ENCODE measurements around the gene CNTNAP2. TPM values are rescaled to one million over a fixed set of nuclear protein-coding genes. Genes with fewer than 3 reads are reported as not detected.

CNTNAP2 gene
- total RNA-seq, 1 donor = 1.0 TPM

DNA sequence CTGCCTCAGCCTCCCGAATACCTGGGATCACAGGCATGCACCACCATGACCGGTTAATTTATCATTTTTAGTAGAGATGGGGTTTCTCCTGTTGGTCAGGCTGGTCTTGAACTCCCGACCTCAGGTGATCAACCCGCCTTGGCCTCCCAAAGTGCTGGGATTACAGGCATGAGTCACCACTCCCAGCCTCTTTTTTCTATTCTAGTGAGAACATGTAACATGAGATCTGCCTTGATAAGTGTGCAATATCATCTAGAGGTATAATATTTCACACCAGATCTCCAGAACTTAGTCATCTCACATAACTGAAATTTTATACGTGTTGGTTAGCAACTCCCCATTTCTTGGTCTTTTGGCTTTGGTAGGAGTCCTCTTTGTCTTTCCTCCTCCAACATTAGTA lies 656.9 kb downstream of the CNTNAP2 start:
- Histone ChIP-seq H3K9me3 (ENCODE audit: low read depth, low read length) (no peaks in the 10 kb centered on the region), H3K4me1 (ENCODE audit: insufficient read depth, low read length) (no peaks in the 10 kb centered on the region)

DNA sequence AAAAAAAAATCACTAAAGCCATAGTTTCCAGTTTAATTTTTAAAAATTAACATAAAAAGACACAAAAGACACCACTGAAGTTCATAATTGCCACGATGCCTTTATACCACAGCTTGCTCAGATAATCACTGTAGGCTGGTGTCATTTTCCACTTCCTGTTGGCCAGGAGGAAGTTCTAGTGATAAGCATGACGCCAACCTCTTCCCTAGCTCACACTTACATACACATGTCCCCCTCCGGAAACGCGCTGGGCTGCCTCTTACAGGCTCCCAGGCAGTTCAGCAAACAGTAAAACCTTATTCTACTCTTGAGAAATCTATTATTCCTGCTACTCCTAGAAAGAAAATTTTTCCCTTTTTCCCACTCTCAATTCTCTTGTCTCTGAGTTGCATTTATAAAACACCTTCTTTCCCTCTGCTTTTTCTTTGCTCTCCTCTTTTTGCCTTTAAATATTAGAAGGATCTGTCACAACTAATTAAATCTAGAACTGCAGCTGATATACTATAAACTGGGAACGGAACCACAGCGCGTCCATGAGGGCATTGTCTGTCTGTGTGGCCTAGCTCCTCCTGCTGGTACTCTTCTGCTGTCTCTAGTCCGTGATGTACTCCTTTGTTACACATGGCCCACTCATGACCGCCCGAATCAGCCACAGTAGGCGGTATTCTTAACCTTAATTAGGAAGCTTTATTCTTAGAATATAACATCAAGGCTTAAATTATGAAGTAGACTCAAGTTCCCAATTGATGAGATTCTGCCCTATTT lies 664.9 kb downstream of the CNTNAP2 start:
- Histone ChIP-seq H3K4me1 (ENCODE audit: insufficient read depth, low read length) (no peaks in the 10 kb centered on the region), H3K27me3 (ENCODE audit: insufficient read depth, low read length) (no peaks in the 10 kb centered on the region), H3K9me3 (ENCODE audit: low read depth, low read length) (no peaks in the 10 kb centered on the region), H3K4me3 (ENCODE audit: low read length) (no peak overlapping the region)

More for the DNA sequence above, 656.9 kb downstream of the CNTNAP2 start:
- Histone ChIP-seq H3K4me3 (ENCODE audit: low read length) (no peak overlapping the region), H3K27me3 (ENCODE audit: insufficient read depth, low read length) (no peaks in the 10 kb centered on the region)

DNA sequence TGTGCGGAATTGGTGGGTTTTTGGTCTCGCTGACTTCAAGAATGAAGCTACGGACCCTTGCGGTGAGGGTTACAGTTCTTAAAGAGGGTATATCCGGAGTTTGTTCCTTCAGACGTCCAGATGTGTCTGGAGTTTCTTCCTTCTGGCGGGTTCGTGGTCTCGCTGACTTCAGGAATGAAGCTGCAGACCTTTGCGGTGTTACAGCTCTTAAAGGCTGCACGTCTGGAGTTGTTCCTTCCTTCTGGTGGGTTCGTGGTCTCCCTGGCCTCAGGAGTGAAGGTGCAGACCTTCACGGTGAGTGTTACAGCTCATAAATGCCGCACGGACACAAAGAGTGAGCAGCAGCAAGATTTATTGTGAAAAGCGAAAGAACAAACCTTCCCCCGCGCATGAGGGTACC lies 670.7 kb downstream of the CNTNAP2 start:
- Histone ChIP-seq H3K9me3 (ENCODE audit: low read depth, low read length) (no peaks in the 10 kb centered on the region), H3K27me3 (ENCODE audit: insufficient read depth, low read length) (no peaks in the 10 kb centered on the region), H3K4me1 (ENCODE audit: insufficient read depth, low read length) (no peaks in the 10 kb centered on the region), H3K4me3 (ENCODE audit: low read length) (no peak overlapping the region)

DNA sequence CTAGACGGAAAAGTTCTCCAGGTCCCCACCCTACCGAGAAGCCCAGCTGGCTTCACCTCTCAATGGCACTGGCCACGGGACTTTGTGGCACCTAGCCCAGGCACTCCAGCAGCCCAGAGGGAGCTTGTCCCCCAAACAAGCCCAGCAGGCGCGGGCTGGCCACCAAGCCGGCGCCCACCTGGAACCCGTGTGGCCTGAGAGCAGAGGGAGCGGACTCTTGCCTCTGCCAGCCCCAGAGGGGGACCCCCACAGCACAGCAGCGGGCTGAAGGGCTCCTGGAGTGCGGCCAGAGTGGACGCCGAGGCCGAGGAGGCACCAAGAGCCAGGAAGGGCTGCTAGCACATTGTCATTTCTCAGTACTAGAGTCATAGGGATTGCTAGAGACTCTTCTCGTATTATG lies 671.4 kb downstream of the CNTNAP2 start:
- H3K9me3 ChIP-seq (ENCODE audit: low read depth, low read length) = no peaks in the 10 kb centered on the region
- no peak overlapping the region for H3K4me3 ChIP-seq (ENCODE audit: low read length)
- H3K4me1 ChIP-seq (ENCODE audit: insufficient read depth, low read length) = no peaks in the 10 kb centered on the region
- no peaks in the 10 kb centered on the region for H3K27me3 ChIP-seq (ENCODE audit: insufficient read depth, low read length)

DNA sequence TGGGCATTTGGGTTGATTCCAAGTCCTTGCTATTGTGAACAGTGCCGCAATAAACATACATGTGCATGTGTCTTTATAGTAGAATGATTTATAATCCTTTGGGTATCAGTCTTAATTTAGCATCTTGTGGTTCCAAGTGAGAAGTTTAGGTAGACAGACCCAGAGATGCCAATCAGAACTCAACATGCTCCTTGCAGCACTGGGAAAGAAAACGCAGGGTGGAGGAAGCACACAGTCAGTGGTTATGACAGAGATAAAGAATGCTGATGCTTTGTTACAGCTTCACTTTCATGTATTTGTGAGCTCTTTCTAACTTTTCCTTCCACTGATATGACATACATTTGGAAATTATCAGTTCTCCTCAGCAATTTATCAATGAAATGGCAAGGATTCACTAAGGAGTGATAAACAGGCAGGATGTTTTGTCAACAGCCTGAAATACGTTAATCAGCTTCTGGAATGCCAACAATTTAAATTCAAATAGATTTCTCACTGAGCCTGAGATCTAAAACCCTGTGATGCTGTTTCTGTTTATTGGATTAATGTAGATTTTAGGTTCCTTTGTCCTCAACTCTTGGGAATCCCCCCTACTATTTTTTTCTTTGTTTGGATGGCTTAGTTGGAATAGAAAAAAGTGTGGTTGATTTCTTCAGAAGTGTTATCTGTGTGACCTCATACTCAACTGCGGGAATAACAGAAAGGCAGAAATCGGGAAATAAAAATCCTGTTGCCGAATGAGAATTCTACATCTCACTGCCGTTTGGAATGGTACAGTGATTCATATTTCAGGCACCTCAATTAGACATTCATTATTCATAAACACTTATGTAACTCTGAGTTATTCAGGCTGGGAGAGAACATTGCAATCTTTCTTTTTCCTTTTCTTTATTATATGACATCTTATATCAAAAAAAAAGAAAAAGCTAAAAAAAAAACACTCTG lies 675.0 kb downstream of the CNTNAP2 start:
- Histone ChIP-seq H3K4me1 (ENCODE audit: insufficient read depth, low read length) (no peaks in the 10 kb centered on the region), H3K9me3 (ENCODE audit: low read depth, low read length) (no peaks in the 10 kb centered on the region), H3K4me3 (ENCODE audit: low read length) (no peak overlapping the region), H3K27me3 (ENCODE audit: insufficient read depth, low read length) (no peaks in the 10 kb centered on the region)

DNA sequence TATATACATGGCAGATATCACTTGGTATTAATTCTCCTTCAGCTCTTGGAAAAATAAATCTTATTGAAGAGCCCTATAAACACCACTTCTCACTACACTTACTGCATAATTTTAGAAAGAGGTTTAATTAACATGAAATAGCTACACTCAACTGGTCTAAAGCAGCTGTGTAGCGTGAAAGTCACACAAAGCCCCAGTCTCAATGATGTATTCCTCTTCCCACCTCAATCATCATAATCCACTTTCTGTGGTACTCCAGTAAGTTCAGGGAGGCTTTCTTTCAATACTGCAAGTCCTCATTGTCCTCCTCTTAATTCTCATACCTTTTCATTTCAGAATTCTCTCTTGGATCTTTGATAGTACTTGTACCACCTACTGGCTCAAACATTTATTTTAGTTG lies 688.0 kb downstream of the CNTNAP2 start:
- Histone ChIP-seq H3K27me3 (ENCODE audit: insufficient read depth, low read length) (no peaks in the 10 kb centered on the region), H3K9me3 (ENCODE audit: low read depth, low read length) (peaks cover 6% of the 10 kb centered on the region)

DNA sequence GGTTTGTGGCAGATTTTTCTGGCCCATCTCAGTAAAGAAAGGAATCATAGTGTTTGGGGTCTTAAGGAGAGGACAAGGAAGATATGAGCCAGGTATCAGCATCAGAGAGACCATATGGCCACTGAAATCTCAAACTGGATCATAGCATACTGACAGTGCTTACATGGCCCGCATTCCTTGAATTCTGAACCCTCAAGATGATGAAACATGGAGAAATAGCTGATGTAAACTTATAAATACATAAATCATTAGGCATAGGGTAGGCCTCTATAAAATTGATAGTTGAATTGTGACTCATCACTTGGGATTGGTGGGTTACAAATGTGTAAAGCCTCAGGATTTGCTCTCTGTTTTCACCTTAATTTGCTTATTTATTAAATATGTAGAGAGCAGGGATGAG lies 688.5 kb downstream of the CNTNAP2 start:
- Histone ChIP-seq H3K9me3 (ENCODE audit: low read depth, low read length) (peaks cover 11% of the 10 kb centered on the region), H3K4me1 (ENCODE audit: insufficient read depth, low read length) (no peaks in the 10 kb centered on the region), H3K4me3 (ENCODE audit: low read length) (no peak overlapping the region)

More for the DNA sequence above, 688.0 kb downstream of the CNTNAP2 start:
- Histone ChIP-seq H3K4me3 (ENCODE audit: low read length) (no peak overlapping the region), H3K4me1 (ENCODE audit: insufficient read depth, low read length) (no peaks in the 10 kb centered on the region)

DNA sequence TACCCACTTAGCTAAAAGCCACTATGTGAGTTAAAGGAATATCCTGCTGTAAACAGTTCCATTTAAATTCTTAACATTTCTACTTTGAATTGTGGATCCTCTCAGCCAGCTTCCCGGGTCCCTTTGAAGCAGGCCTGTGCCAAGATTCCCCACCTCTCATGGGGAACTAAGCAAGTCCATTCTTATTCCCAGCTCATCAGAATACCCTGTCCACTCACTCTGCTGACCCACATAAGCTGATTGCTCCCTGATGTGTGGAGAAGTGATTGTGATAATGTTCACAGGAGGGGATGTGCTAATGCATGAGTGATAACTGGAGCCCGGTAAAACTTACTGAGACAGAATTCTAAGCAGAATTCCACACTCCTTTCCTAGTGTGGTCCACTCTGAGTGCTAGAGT lies 709.7 kb downstream of the CNTNAP2 start:
- H3K4me1 ChIP-seq (ENCODE audit: insufficient read depth, low read length) = no peaks in the 10 kb centered on the region
- H3K4me3 ChIP-seq (ENCODE audit: low read length) = no peak overlapping the region
- H3K27me3 ChIP-seq (ENCODE audit: insufficient read depth, low read length) = no peaks in the 10 kb centered on the region
- no peaks in the 10 kb centered on the region for H3K9me3 ChIP-seq (ENCODE audit: low read depth, low read length)

More for the DNA sequence above, 688.5 kb downstream of the CNTNAP2 start:
- H3K27me3 ChIP-seq (ENCODE audit: insufficient read depth, low read length) = no peaks in the 10 kb centered on the region

DNA sequence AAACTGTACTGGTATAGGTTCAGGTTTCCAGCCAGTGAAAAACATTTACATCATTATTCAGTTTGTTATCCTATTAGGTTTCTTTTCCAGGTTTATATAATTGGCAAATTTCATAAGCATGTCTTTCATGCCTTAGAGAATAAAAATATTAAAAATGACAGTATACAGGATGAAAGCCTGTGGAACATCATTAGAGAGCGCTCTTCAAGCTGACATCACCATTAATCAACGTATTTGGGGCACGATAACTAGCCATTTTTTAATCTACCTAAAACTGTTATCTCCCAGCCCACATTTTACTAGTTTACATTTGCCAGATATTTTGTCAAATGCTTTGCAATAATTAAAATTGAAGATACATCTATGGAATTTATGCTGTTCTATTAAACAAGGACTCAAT lies 714.1 kb downstream of the CNTNAP2 start:
- no peaks in the 10 kb centered on the region for H3K27me3 ChIP-seq (ENCODE audit: insufficient read depth, low read length)
- H3K4me3 ChIP-seq (ENCODE audit: low read length) = no peak overlapping the region
- H3K9me3 ChIP-seq (ENCODE audit: low read depth, low read length) = no peaks in the 10 kb centered on the region
- H3K4me1 ChIP-seq (ENCODE audit: insufficient read depth, low read length) = no peaks in the 10 kb centered on the region

DNA sequence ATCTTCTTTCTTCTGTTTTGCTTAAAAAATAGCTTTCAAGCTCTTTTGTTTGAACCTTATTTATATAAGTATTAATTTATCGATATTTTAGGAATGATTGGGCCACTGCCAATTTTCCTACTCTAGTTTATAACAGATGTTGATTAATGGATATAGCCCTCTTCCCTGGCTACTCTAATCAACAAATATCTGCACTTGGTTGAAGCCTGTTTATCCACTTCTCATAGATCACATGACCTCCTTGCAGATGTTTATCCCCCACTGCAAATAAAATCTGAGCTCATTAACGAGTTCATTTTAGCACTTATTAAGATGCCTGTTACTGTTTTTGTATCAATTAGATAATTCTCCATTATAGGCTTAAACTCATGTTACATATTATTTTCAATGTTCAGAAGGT lies 715.3 kb downstream of the CNTNAP2 start:
- Histone ChIP-seq H3K9me3 (ENCODE audit: low read depth, low read length) (peaks cover 4% of the 10 kb centered on the region), H3K4me1 (ENCODE audit: insufficient read depth, low read length) (no peaks in the 10 kb centered on the region), H3K4me3 (ENCODE audit: low read length) (no peak overlapping the region), H3K27me3 (ENCODE audit: insufficient read depth, low read length) (no peaks in the 10 kb centered on the region)

DNA sequence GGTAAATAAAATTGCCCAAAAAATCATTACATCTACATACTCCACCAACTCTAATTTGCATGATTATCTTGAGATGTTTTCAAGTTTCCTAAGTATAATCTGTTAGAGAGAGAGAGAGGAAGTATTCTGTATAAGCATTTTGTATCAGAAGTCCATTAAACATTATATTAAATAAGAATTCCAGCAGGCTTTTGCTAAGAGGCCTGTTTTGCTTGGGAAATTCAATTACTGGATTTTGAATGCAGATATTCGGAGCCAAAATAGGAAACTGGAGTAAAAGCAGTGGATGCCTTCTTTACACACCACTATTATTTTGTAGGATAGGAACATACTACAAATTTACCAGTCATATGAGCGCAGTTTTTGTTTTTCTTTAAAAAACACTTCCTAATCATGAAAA lies 727.8 kb downstream of the CNTNAP2 start:
- no peaks in the 10 kb centered on the region for H3K27me3 ChIP-seq (ENCODE audit: insufficient read depth, low read length)
- H3K4me3 ChIP-seq (ENCODE audit: low read length) = no peak overlapping the region
- no peaks in the 10 kb centered on the region for H3K4me1 ChIP-seq (ENCODE audit: insufficient read depth, low read length)
- H3K9me3 ChIP-seq (ENCODE audit: low read depth, low read length) = no peaks in the 10 kb centered on the region

DNA sequence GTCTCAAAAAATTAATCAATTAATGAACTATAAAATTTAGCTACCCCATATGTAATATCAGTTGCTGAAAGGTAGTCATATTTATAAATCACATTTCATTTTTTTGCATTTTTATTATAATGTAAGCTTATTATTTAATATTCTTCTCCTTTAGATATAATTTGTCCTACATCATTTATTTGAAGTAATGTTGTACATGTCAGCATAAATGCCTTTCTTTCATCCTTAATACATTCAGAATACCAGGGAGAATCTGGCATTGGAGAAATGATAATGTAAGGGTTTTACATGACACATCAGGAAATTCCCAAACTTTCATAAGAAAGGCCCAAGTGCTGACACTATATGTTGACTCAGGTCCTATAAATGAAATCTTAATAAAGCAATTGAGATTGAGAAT lies 742.1 kb downstream of the CNTNAP2 start:
- Histone ChIP-seq H3K9me3 (ENCODE audit: low read depth, low read length) (no peaks in the 10 kb centered on the region), H3K4me1 (ENCODE audit: insufficient read depth, low read length) (no peaks in the 10 kb centered on the region), H3K4me3 (ENCODE audit: low read length) (no peak overlapping the region), H3K27me3 (ENCODE audit: insufficient read depth, low read length) (no peaks in the 10 kb centered on the region)

DNA sequence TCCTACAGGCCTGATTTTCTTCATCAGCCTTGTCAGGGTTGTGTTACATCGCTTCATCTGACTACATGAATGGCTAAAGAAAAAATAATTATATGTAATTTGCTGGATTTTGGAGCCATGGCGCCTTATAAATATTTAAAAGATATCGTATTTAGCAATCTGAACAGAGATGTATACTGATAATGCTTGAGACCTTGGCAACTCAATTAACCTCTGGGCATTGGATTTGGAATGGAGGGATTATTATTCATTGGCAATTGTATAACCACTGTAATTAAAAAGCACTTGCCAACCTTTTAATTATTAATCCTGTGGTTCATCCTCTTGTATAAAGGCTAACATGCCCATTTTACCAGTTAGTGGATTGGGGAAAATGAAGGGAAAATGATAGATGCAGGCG lies 745.1 kb downstream of the CNTNAP2 start:
- Histone ChIP-seq H3K27me3 (ENCODE audit: insufficient read depth, low read length) (no peaks in the 10 kb centered on the region), H3K4me3 (ENCODE audit: low read length) (no peak overlapping the region), H3K9me3 (ENCODE audit: low read depth, low read length) (no peaks in the 10 kb centered on the region), H3K4me1 (ENCODE audit: insufficient read depth, low read length) (no peaks in the 10 kb centered on the region)

DNA sequence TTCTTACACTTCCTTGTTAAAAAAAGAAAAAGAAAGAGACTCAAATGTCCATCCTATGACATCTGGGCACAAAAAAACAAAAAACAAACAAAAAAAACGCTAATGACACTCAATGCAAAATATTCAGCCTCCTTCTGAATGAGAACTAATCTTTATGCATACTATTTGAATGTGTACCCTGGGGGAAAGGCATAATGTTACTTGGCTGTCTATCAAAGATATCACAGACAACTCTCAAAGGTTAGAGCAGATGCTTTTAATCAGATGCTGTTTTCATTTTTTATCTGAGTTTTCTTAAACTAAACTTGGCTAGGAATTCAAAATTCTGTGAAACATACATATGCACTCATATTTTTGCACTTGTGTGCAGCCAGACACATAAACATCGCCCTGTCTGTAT lies 745.8 kb downstream of the CNTNAP2 start:
- Histone ChIP-seq H3K27me3 (ENCODE audit: insufficient read depth, low read length) (no peaks in the 10 kb centered on the region), H3K9me3 (ENCODE audit: low read depth, low read length) (no peaks in the 10 kb centered on the region), H3K4me1 (ENCODE audit: insufficient read depth, low read length) (no peaks in the 10 kb centered on the region), H3K4me3 (ENCODE audit: low read length) (no peak overlapping the region)

DNA sequence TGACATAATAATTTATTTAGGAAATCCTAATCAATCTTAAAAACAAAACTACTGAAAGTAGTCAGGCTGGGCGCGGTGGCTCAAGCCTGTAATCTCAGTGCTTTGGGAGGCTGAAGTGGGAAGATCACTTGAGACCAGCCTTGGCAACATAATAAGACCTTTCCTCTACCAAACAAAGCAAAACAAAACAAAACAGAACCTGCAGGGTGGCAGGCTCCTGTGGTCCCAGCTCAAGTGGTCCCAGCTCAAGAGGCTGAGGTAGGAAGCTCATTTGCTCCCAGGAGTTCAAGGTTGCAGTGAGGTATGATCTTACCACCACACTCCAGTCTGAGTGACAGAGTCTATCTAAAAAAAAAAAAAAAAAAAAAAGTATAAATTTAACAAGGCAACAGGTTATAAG lies 748.0 kb downstream of the CNTNAP2 start:
- H3K27me3 ChIP-seq (ENCODE audit: insufficient read depth, low read length) = no peaks in the 10 kb centered on the region
- H3K4me3 ChIP-seq (ENCODE audit: low read length) = no peak overlapping the region
- H3K9me3 ChIP-seq (ENCODE audit: low read depth, low read length) = no peaks in the 10 kb centered on the region
- H3K4me1 ChIP-seq (ENCODE audit: insufficient read depth, low read length) = no peaks in the 10 kb centered on the region
